Cardiac septum (tissue), 1 donor: ENCODE results near the gene PRMT7. TPM values are rescaled to one million over a fixed set of nuclear protein-coding genes. Genes with fewer than 3 reads are reported as not detected.
A peak's percentile ranks its signal among the peaks of the same experiment; 100 is the strongest.
"Not testable (repeated sequence)": the region's sequence is repeated elsewhere in the genome, so short reads cannot be mapped to it uniquely, and the experiment has no call there.

ENCODE experiments used
- DNase-seq: peaks from one replicate; pipeline ENCODE4 v3.0.0-alpha.2; 2020; ENCODE audit warnings: low spot score
- intact Hi-C: fragments of 100-400 bp; cut with DNase I; formaldehyde crosslinking; loops from one replicate; pipeline ENCODE4 v1.14.0; 2022
- total RNA-seq: library from RNA; stranded (reverse); fragmentation: NEBNext Ultra II Directional; extraction: Animal tissue kit (Norgen Biotek cat#: 25700); gene quantifications from one replicate; pipeline ENCODE4 v1.2.1, GENCODE V29; 2021
- donor health status: DM: no; HTN: no; CAD: no.

The PRMT7 gene
- total RNA-seq, 1 donor from 2014 or later, result 24.2 TPM

- DNase-seq, result no peak
- intact Hi-C loops, result no loop called here
These were observed 29.3 kb upstream of the PRMT7 start for GRCh38 chr16:68281368-68282063.

- DNase-seq, result no peak
- intact Hi-C loops, result no loop called here
These were observed 28.8 kb upstream of the PRMT7 start for GRCh38 chr16:68282064-68282452.

GRCh38 chr16:68283346-68283745 is 27.5 kb upstream of the PRMT7 start:
- no peak for DNase-seq

GRCh38 chr16:68283801-68284598 is 26.8 kb upstream of the PRMT7 start:
- no peak for DNase-seq
- intact Hi-C loops, result no loop called here

More at GRCh38 chr16:68283346-68283745, 27.5 kb upstream of the PRMT7 start:
- intact Hi-C loops, result no loop called here

- no peak for DNase-seq
- intact Hi-C loops, result no loop called here
These were observed 26.0 kb upstream of the PRMT7 start for GRCh38 chr16:68284847-68285246.

GRCh38 chr16:68285683-68286082 is 25.1 kb upstream of the PRMT7 start:
- DNase-seq, result no peak
- intact Hi-C loops, result no loop called here

- intact Hi-C loops, result no loop called here
- DNase-seq, result no peak
These were observed 24.4 kb upstream of the PRMT7 start for GRCh38 chr16:68286153-68287074.

GRCh38 chr16:68287276-68288251 is 23.3 kb upstream of the PRMT7 start:
- peak; percentile 86 for DNase-seq
- intact Hi-C loops, result no loop called here

- intact Hi-C loops, result no loop called here
- DNase-seq, result no peak
These were observed 22.6 kb upstream of the PRMT7 start for GRCh38 chr16:68288252-68288650.

- intact Hi-C loops, DNase-seq: not testable (repeated sequence)
These were observed 22.0 kb upstream of the PRMT7 start for GRCh38 chr16:68288796-68289195.

GRCh38 chr16:68289202-68289601 is 21.6 kb upstream of the PRMT7 start:
- intact Hi-C loops, result no loop called here
- no peak for DNase-seq

GRCh38 chr16:68289621-68290329 is 21.0 kb upstream of the PRMT7 start:
- intact Hi-C loops, result no loop called here

GRCh38 chr16:68290450-68290849 is 20.4 kb upstream of the PRMT7 start:
- DNase-seq, result no peak
- intact Hi-C loops, result no loop called here

More at GRCh38 chr16:68289621-68290329, 21.0 kb upstream of the PRMT7 start:
- no peak for DNase-seq

- no peak for DNase-seq
- intact Hi-C loops, result no loop called here
These were observed 19.6 kb upstream of the PRMT7 start for GRCh38 chr16:68291227-68291626.

GRCh38 chr16:68292425-68292824 is 18.4 kb upstream of the PRMT7 start:
- DNase-seq, result no peak
- intact Hi-C loops, result no loop called here

GRCh38 chr16:68296291-68296690 is 14.5 kb upstream of the PRMT7 start:
- intact Hi-C loops, result loop anchor here (5.0 kb wide), 1 partner anchor 34 kb away; the partner anchor contains the start of gene SLC7A6
- no peak for DNase-seq

- intact Hi-C loops, result loop anchor here (5.0 kb wide), 1 partner anchor 34 kb away; the partner anchor contains the start of gene SLC7A6
These were observed 14.1 kb upstream of the PRMT7 start for GRCh38 chr16:68296693-68297092.

GRCh38 chr16:68297908-68298307 is 12.9 kb upstream of the PRMT7 start:
- intact Hi-C loops, result loop anchor here (5.0 kb wide), 1 partner anchor 36 kb away; the partner anchor contains the start of gene SLC7A6
- no peak for DNase-seq

More at GRCh38 chr16:68296693-68297092, 14.1 kb upstream of the PRMT7 start:
- DNase-seq, result no peak
